Measurements from ENCODE around the gene GLMN.

GLMN gene

GRCh38 chr1:92298573-92299476 lies at the start of gene GLMN, which contains the start of gene RPAP2:
Gene GLMN, minus strand, starts transcription at chr1:92298987. Its CDS starts 988 bp downstream, at chr1:92297999.
Gene RPAP2, plus strand, starts transcription at chr1:92299059. Its CDS starts 15 bp downstream, at chr1:92299074.
- in situ Hi-C loops (cut with HindIII; ENCODE audit: low pct_ligation_motif_present, low pct_unique_long_range_greater_than_20kb, low sequenced_read_pairs), result no loop called here
- peak; percentile 83 for DNase-seq

GRCh38 chr1:92346866-92347640 lies 48.3 kb upstream of the GLMN start:
- in situ Hi-C loops (cut with HindIII; ENCODE audit: low pct_ligation_motif_present, low pct_unique_long_range_greater_than_20kb, low sequenced_read_pairs), result no loop called here
- no peak for DNase-seq

- in situ Hi-C loops (cut with HindIII; ENCODE audit: low pct_ligation_motif_present, low pct_unique_long_range_greater_than_20kb, low sequenced_read_pairs), result no loop called here
- no peak for DNase-seq
Observed at GRCh38 chr1:92343061-92343460, 44.3 kb upstream of the GLMN start.

- DNase-seq, result no peak
- in situ Hi-C loops (cut with HindIII; ENCODE audit: low pct_ligation_motif_present, low pct_unique_long_range_greater_than_20kb, low sequenced_read_pairs), result no loop called here
Observed at GRCh38 chr1:92342401-92342800, 43.6 kb upstream of the GLMN start.

- in situ Hi-C loops (cut with HindIII; ENCODE audit: low pct_ligation_motif_present, low pct_unique_long_range_greater_than_20kb, low sequenced_read_pairs), result no loop called here
- no peak for DNase-seq
Observed at GRCh38 chr1:92340154-92340553, 41.4 kb upstream of the GLMN start.

GRCh38 chr1:92333668-92334067 lies 34.9 kb upstream of the GLMN start:
- in situ Hi-C loops (cut with HindIII; ENCODE audit: low pct_ligation_motif_present, low pct_unique_long_range_greater_than_20kb, low sequenced_read_pairs), result no loop called here

GRCh38 chr1:92329347-92330129 lies 30.8 kb upstream of the GLMN start:
- no peak for DNase-seq
- in situ Hi-C loops (cut with HindIII; ENCODE audit: low pct_ligation_motif_present, low pct_unique_long_range_greater_than_20kb, low sequenced_read_pairs), result no loop called here

More at GRCh38 chr1:92333668-92334067, 34.9 kb upstream of the GLMN start:
- DNase-seq, result no peak

GRCh38 chr1:92327794-92328193 lies 29.0 kb upstream of the GLMN start:
- no peak for DNase-seq
- in situ Hi-C loops (cut with HindIII; ENCODE audit: low pct_ligation_motif_present, low pct_unique_long_range_greater_than_20kb, low sequenced_read_pairs), result no loop called here

GRCh38 chr1:92326681-92327080 lies 27.9 kb upstream of the GLMN start:
- in situ Hi-C loops (cut with HindIII; ENCODE audit: low pct_ligation_motif_present, low pct_unique_long_range_greater_than_20kb, low sequenced_read_pairs), result no loop called here
- no peak for DNase-seq

GRCh38 chr1:92324784-92325183 lies 26.0 kb upstream of the GLMN start:
- in situ Hi-C loops (cut with HindIII; ENCODE audit: low pct_ligation_motif_present, low pct_unique_long_range_greater_than_20kb, low sequenced_read_pairs), result no loop called here
- DNase-seq, result no peak

- DNase-seq, result no peak
- in situ Hi-C loops (cut with HindIII; ENCODE audit: low pct_ligation_motif_present, low pct_unique_long_range_greater_than_20kb, low sequenced_read_pairs), result no loop called here
Observed at GRCh38 chr1:92323473-92324453, 25.0 kb upstream of the GLMN start.

- no peak for DNase-seq
- in situ Hi-C loops (cut with HindIII; ENCODE audit: low pct_ligation_motif_present, low pct_unique_long_range_greater_than_20kb, low sequenced_read_pairs), result no loop called here
Observed at GRCh38 chr1:92317836-92318493, 19.2 kb upstream of the GLMN start.

GRCh38 chr1:92315766-92316599 lies 17.2 kb upstream of the GLMN start:
- no peak for DNase-seq
- in situ Hi-C loops (cut with HindIII; ENCODE audit: low pct_ligation_motif_present, low pct_unique_long_range_greater_than_20kb, low sequenced_read_pairs), result no loop called here

GRCh38 chr1:92314024-92314423 lies 15.2 kb upstream of the GLMN start:
- DNase-seq, result no peak
- in situ Hi-C loops (cut with HindIII; ENCODE audit: low pct_ligation_motif_present, low pct_unique_long_range_greater_than_20kb, low sequenced_read_pairs), result no loop called here

- DNase-seq, result peak; percentile 34
- in situ Hi-C loops (cut with HindIII; ENCODE audit: low pct_ligation_motif_present, low pct_unique_long_range_greater_than_20kb, low sequenced_read_pairs), result no loop called here
Observed at GRCh38 chr1:92310185-92310597, 11.4 kb upstream of the GLMN start.

- in situ Hi-C loops (cut with HindIII; ENCODE audit: low pct_ligation_motif_present, low pct_unique_long_range_greater_than_20kb, low sequenced_read_pairs), result no loop called here
- DNase-seq, result no peak
Observed at GRCh38 chr1:92307980-92308379, 9.2 kb upstream of the GLMN start.

Data from ACHN (cell line).